Heart right ventricle (tissue), 16 donors: ENCODE data around the gene ADAMTSL3. TPM values are rescaled to one million over a fixed set of nuclear protein-coding genes. Genes with fewer than 3 reads are reported as not detected.

Experiments
- ATAC-seq, 8 donors: fragments of 200-7000 bp; cut with Tn5 transposase; one replicate each; pipeline ENCODE4 v1.9.1; 2020; ENCODE audit warnings: mild to moderate bottlenecking in 8 of 8, moderate library complexity in 8 of 8, moderate number of reproducible peaks in 1 of 8
- DNase-seq, 2 donors: peaks; one replicate each; pipeline ENCODE4 v3.0.0-alpha.2; 2020
- H3K27ac ChIP-seq, 10 donors: fragments of 200-600 bp; sonication (generic) in 2 of 10; one replicate each; pipeline versions ENCODE4 v1.5.0 to v1.8.0; 2020 to 2022; ENCODE audit warnings: mild to moderate bottlenecking in 3 of 10
- H3K27me3 ChIP-seq, 7 donors: fragments of 200-600 bp; one replicate each; pipeline ENCODE4 v1.8.0; 2021 to 2022; ENCODE audit warnings: mild to moderate bottlenecking in 2 of 7
- H3K36me3 ChIP-seq, 9 donors: fragments of 200-600 bp; sonication (generic) in 1 of 9; one replicate each; pipeline versions ENCODE4 v1.5.0 to v1.8.0; 2020 to 2022; ENCODE audit warnings: mild to moderate bottlenecking in 2 of 9
- H3K4me1 ChIP-seq, 9 donors: fragments of 200-600 bp; sonication (generic) in 1 of 9; one replicate each; pipeline versions ENCODE4 v1.5.0 to v1.8.0; 2020 to 2022; ENCODE audit warnings: mild to moderate bottlenecking in 4 of 9
- H3K4me3 ChIP-seq, 10 donors: fragments of 200-600 bp; sonication (generic) in 2 of 10; one replicate each; pipeline versions ENCODE4 v1.5.0 to v1.8.0; 2020 to 2022; ENCODE audit warnings: mild to moderate bottlenecking in 7 of 10, moderate library complexity in 2 of 10
- H3K9me3 ChIP-seq, 11 donors: fragments of 200-600 bp in 10 of 11; sonication (generic) in 2 of 11; one replicate each; pipeline versions ENCODE4 v1.5.0 to v1.8.0; 2013 to 2022; ENCODE audit warnings: mild to moderate bottlenecking in 2 of 11, control low read depth in 1 of 11, moderate library complexity in 1 of 11
- WGBS, 2 donors: extraction: QIAGEN DNeasy Blood & Tissue Kit; methylation state at CpG; one replicate each; pipeline ENCODE4 v1.1.7; 2013; ENCODE audit warnings: inconsistent platforms in 1 of 2; 5-methylcytosine and 5-hydroxymethylcytosine counted together
- intact Hi-C, 10 donors: fragments of 100-400 bp; cut with DNase I; formaldehyde crosslinking; loops; one replicate each; pipeline versions ENCODE4 v1.11.1 to v1.14.2; 2022
- polyA plus RNA-seq, 2 donors: library from polyadenylated mRNA; stranded (reverse); fragments of 200-250 nt; gene quantifications; one replicate each; pipeline ENCODE4 v1.2.3, GENCODE V29; 2013
- total RNA-seq, 10 donors: library from RNA; stranded (reverse); fragmentation: NEBNext Ultra II Directional in 3 of 10; extraction: Animal tissue kit (Norgen Biotek cat#: 25700) in 3 of 10; gene quantifications; one replicate each; pipeline versions ENCODE4 v1.2.1 to v1.2.4, GENCODE V29; 2021 to 2023
- TF ChIP-seq, protein P1 (sequence below), 9 donors: fragments of 200-600 bp; sonication (generic) in 2 of 9; IDR thresholded peaks; one replicate each; pipeline versions ENCODE4 v1.5.0 to v1.8.0; 2021 to 2022; ENCODE audit warnings: antibody characterized with exemption in 9 of 9, mild to moderate bottlenecking in 5 of 9, moderate library complexity in 1 of 9
- donor health status: Arrhythmogenic right ventricular cardiomyopathy.
- donor health status: ischemic (EF 13 %, LVEDD 7.1; RV severe dilation, severe dysfunction).
- donor health status: healthy with polysubstance abuse.
- donor health status: DM: no; HTN: yes; CAD: no.
- donor health status: DM: no; HTN: no; CAD: no.
- donor health status: ischemic (EF 25% LVEDD 6.9; RV normal size, moderate dysfunction).
- donor health status: ischemic (EF 25% LVEDD 5.7; RV mildly dilated, moderate dysfunction).
- donor health status: healthy.
- donor health status: DM: yes; HTN: yes; CAD: no.
- donor health status: Ischemic cardiomyopathy.
- donor health status: ischemic (EF 35%, LVEDD 5.7; RV mildly dilated, moderate dysfunction).
- donor health status: nonischemic (EF 11% LVEDD 7.7; RV severe dilation, severe dysfunction).
- donor health status: DM: yes; HTN: yes; CAD: no.
- donor health status: PGD.
- donor health status: ischemic (EF 29% LVEDD 5.4; RV normal size, mild dysfunction).
- donor health status: nonischemic (EF 23%, LVEDD 6.1; RV moderate dilation, normal function).

The ADAMTSL3 gene
- total and polyA plus RNA-seq, 12 donors = 1.6 to 15.4 (median 11.0) TPM

DNA sequence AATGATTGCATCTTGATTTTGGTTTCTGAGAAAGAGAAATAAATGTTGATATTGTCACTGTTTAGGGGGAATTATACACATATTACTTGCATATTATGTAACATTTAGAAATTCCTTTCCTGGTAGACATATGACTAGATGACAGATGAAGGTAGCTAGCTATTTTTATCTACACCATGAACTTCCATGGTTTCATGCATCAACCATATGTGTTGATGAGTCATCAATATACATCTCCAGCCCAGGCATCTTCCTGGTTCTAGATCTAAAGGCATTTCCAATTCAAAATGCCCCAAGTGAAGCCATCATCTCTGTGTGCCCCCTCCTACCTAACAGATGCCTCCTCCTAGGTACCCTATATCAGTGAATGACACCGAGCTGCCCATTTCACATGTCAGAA, 9.5 kb upstream of the ADAMTSL3 start:
- no peak overlapping the region for H3K27ac ChIP-seq
- ATAC-seq (no peak), DNase-seq (no peak)
- TF ChIP-seq, protein P1, sequence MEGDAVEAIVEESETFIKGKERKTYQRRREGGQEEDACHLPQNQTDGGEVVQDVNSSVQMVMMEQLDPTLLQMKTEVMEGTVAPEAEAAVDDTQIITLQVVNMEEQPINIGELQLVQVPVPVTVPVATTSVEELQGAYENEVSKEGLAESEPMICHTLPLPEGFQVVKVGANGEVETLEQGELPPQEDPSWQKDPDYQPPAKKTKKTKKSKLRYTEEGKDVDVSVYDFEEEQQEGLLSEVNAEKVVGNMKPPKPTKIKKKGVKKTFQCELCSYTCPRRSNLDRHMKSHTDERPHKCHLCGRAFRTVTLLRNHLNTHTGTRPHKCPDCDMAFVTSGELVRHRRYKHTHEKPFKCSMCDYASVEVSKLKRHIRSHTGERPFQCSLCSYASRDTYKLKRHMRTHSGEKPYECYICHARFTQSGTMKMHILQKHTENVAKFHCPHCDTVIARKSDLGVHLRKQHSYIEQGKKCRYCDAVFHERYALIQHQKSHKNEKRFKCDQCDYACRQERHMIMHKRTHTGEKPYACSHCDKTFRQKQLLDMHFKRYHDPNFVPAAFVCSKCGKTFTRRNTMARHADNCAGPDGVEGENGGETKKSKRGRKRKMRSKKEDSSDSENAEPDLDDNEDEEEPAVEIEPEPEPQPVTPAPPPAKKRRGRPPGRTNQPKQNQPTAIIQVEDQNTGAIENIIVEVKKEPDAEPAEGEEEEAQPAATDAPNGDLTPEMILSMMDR (IDR thresholded peaks at IDR 0.05) = no peak
- WGBS, 2 donors = 92 to 97% methylated on average over 1 of the region's 1 CpG
- H3K4me3 ChIP-seq = no peak overlapping the region
- H3K4me1 ChIP-seq = no peaks in the 10 kb centered on the region
- H3K36me3 ChIP-seq = no peaks in the 10 kb centered on the region
- no peaks in the 10 kb centered on the region for H3K27me3 ChIP-seq
- intact Hi-C loops = no loop called here
- H3K9me3 ChIP-seq = peaks cover 0 to 25% (median 11%) of the 10 kb centered on the region in 11 donors

DNA sequence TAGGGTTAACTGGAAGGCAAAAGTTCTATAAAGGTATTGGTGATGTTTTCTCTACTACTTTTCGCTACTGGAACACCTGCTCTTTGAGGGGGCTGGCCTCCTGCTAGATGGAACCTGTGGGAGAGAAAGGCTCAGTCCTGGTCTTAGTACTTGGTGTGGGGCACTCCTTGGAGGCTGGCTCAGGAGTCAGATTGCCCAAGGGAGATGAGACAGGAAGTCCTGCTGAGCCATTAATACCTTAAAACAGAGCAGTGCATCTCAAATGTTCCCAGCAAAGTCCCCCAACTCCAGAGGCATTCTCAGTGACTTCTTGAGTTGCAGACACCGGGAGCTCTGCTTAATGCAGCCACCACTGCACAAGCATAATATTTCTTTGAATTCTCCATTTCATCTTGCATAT, 3.1 kb upstream of the ADAMTSL3 start:
- WGBS, 2 donors = 90 to 94% methylated on average over 2 of the region's 2 CpGs
- Histone ChIP-seq H3K27ac (no peak overlapping the region), H3K9me3 (peaks cover 0 to 4% (median 0%) of the 10 kb centered on the region in 11 donors), H3K4me1 (peaks cover 0 to 27% (median 13%) of the 10 kb centered on the region in 9 donors), H3K4me3 (no peak overlapping the region), H3K27me3 (peaks cover 0 to 36% (median 9%) of the 10 kb centered on the region in 7 donors), H3K36me3 (no peaks in the 10 kb centered on the region)
- DNase-seq = no peak
- ATAC-seq = no peak
- TF ChIP-seq, protein P1 (IDR thresholded peaks at IDR 0.05) = no peak
- intact Hi-C loops = loop anchor here in 3 of 10 donors (5.0 to 10.0 kb wide), 5 partner anchors 64 to 194 kb away; no protein-coding TSS in a partner anchor

DNA sequence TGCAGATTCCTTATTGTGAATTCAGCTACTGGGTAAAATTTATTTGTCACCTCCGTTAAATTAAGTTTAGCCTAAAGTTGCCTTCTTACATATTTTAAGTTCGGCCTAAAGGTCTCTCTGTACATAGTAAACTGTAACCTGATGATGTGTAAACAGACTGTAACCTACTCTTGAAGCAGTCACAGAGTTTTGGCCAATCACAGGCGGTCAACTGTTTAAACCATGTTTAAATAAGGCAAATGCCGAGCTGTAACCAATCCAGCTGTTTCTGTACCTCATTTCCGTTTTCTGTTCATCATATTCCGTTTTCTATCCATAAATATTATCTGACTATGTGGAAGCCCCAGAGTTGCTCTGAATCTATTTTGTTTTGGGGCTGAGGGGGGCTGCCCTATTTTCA, 2.4 kb upstream of the ADAMTSL3 start:
- intact Hi-C loops = loop anchor here in 3 of 10 donors (5.0 to 10.0 kb wide), 5 partner anchors 64 to 193 kb away; no protein-coding TSS in a partner anchor
- peaks cover 0 to 4% (median 0%) of the 10 kb centered on the region in 11 donors for H3K9me3 ChIP-seq
- TF ChIP-seq, protein P1 (IDR thresholded peaks at IDR 0.05) = no peak
- peaks cover 0 to 34% (median 13%) of the 10 kb centered on the region in 9 donors for H3K4me1 ChIP-seq
- no peak overlapping the region for H3K27ac ChIP-seq
- H3K36me3 ChIP-seq = peaks cover 0 to 7% (median 0%) of the 10 kb centered on the region in 9 donors
- no peak for ATAC-seq
- H3K27me3 ChIP-seq = peaks cover 0 to 36% (median 9%) of the 10 kb centered on the region in 7 donors
- DNase-seq = no peak
- no peak overlapping the region for H3K4me3 ChIP-seq
- 93 to 95% methylated on average over 6 of the region's 6 CpGs for WGBS, 2 donors

- H3K9me3 ChIP-seq = peaks cover 0 to 4% (median 0%) of the 10 kb centered on the region in 11 donors
- H3K4me3 ChIP-seq = peak overlapping the region in 1 of 10 donors; percentile 38
- ATAC-seq (no peak), DNase-seq (no peak)
- WGBS, 2 donors = 80 to 84% methylated on average over 5 of the region's 5 CpGs
- intact Hi-C loops = loop anchor here in 3 of 10 donors (5.0 to 10.0 kb wide), 5 partner anchors 65 to 192 kb away; no protein-coding TSS in a partner anchor
- peaks cover 0 to 17% (median 0%) of the 10 kb centered on the region in 9 donors for H3K36me3 ChIP-seq
- TF ChIP-seq, protein P1 (IDR thresholded peaks at IDR 0.05) = no peak
- H3K4me1 ChIP-seq = peaks cover 5 to 45% (median 16%) of the 10 kb centered on the region in 9 donors
- H3K27me3 ChIP-seq = peaks cover 0 to 36% (median 9%) of the 10 kb centered on the region in 7 donors
- peak overlapping the region in 9 of 10 donors; percentile 31 to 89 (median 85) for H3K27ac ChIP-seq
Observed at GRCh38 chr15:83652626-83653204, 1.2 kb upstream of the ADAMTSL3 start.
